Fibroblast of pulmonary artery (primary cell): ENCODE measurements around the gene TAS2R40.

Experiments
- DNase-seq: peaks from one replicate; pipeline ENCODE4 v3.0.0-alpha.2; 2010; ENCODE audit warnings: low read depth
- H3K4me3 ChIP-seq: replicated peaks from 2 replicates; pipeline ENCODE4 v1.5.1; 2011; ENCODE audit warnings: low read depth, mild to moderate bottlenecking, control low read depth, low read length, moderate library complexity
- TF ChIP-seq, protein P1 (sequence below): IDR thresholded peaks from 2 replicates; pipeline ENCODE4 v1.5.1; 2011; ENCODE audit warnings: mild to moderate bottlenecking, control low read depth, low read length, inconsistent platforms; ENCODE audit errors: missing control alignments

Gene TAS2R40

DNA sequence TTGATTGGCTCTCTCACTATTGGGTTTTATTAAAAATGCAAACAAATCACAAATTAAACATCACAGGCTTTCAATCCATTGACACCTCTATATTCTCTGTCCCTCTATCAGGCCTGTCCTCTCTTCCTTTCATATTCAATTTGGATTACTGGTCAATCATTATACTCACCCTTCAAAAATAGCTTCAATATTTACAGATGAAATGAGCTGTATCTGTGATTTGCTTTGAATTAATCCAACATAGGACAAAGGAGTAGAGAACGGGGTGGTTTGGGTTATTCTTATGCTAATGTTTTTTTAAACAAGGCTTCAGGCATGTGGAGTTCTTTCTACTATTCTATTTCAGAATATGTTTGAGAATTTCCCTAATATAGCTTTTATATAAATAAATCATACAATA, 36.3 kb upstream of the TAS2R40 start:
- no peak overlapping the region for H3K4me3 ChIP-seq
- TF ChIP-seq, protein P1, sequence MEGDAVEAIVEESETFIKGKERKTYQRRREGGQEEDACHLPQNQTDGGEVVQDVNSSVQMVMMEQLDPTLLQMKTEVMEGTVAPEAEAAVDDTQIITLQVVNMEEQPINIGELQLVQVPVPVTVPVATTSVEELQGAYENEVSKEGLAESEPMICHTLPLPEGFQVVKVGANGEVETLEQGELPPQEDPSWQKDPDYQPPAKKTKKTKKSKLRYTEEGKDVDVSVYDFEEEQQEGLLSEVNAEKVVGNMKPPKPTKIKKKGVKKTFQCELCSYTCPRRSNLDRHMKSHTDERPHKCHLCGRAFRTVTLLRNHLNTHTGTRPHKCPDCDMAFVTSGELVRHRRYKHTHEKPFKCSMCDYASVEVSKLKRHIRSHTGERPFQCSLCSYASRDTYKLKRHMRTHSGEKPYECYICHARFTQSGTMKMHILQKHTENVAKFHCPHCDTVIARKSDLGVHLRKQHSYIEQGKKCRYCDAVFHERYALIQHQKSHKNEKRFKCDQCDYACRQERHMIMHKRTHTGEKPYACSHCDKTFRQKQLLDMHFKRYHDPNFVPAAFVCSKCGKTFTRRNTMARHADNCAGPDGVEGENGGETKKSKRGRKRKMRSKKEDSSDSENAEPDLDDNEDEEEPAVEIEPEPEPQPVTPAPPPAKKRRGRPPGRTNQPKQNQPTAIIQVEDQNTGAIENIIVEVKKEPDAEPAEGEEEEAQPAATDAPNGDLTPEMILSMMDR = no peak
- no peak for DNase-seq

DNA sequence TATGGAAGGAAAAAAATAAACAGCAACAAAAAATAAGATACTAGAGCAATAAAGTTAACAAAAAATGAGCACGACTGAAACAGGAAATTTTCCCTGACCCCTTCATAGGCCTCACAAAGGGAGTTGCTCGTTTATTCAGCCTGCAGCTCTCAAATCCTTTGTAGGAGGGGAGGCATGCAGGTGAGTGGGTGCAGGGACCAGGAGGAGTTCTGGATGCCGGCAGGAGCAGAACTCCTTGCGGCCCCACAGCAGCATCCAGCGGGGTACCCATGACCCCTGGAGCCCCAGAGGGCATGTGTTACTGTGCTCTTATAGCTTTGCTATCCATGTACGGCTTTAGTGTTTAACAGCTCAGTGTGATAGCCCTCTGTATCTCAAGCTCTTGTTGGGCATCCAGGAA, 32.8 kb upstream of the TAS2R40 start:
- no peak overlapping the region for H3K4me3 ChIP-seq
- DNase-seq = no peak
- TF ChIP-seq, protein P1 = no peak

DNA sequence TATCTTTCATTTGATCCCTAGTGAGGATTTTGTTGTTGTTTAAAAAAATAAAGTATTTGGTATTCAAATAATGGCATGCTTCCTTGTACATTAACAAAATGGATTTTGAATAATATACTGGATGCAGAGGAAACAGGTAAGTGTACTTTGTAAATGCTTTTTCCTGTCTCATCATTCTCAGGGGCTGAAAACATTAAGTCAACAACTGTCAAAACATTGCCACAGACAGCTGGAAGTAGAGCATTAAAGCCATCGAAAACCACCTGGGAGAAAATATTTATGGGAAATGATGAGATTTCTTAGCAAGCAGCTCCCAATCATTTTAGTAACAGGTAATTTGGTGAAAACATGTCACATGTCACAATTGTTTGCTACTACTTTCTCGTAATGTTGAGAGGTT, 28.0 kb upstream of the TAS2R40 start:
- DNase-seq = no peak
- no peak overlapping the region for H3K4me3 ChIP-seq
- TF ChIP-seq, protein P1 = no peak

DNA sequence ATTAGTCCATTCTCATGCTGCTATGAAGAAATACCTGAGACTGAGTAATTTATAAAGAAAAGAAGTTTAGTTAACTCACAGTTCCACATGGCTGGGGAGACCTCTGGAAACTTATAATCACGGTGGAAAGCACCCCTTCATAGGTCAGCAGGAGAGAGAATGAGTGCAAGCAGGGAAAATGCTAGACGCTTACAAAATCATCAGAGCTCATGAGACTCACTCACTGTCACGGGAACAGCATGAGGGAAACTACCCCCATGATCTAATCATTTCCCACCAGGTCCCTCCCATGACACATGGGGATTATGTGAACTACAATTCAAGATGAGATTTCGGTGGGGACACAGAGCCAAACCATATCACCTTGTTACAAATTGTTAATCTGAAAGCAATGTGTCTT, 22.8 kb upstream of the TAS2R40 start:
- H3K4me3 ChIP-seq = no peak overlapping the region
- DNase-seq = no peak
- TF ChIP-seq, protein P1 = no peak

DNA sequence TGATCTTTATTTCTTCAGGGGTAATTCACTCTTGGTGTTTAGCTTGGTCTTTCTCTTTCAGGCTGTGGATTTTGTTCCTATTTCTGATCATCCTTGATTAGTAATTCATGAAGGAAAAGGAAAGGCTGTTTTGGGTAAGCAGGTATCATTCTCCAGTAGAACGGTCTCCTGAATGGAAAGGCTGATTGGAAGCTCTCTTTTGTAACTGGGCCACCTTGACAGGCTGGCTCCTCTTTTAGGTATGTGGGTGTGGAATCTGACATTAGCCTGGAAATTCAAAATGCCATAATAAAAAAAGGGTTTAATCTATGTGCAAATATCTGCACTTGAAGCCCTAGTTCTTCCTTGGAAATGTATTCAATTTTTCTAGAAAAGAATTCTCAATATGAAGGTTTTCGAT, 19.7 kb upstream of the TAS2R40 start:
- TF ChIP-seq, protein P1 = no peak
- DNase-seq = no peak
- no peak overlapping the region for H3K4me3 ChIP-seq

DNA sequence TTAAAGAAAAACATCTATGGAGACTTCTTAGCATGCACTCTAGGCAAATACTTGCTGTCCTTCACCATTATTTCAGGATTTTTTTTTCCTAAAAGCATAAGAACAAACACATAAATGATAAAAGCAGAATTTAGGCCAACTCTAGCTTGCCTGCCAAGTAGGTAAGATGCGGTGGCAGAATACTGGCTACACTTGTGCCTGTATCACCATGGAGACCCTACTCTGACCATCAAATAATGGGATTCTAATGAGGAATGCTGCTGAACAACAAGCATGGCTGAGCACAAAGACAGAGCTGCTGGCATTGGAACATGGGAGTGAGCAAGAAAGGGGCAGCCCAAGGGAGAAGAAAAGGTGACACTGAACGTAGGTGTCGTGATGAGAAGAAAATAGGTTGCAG, 18.5 kb upstream of the TAS2R40 start:
- H3K4me3 ChIP-seq = no peak overlapping the region
- TF ChIP-seq, protein P1 = no peak
- DNase-seq = no peak

DNA sequence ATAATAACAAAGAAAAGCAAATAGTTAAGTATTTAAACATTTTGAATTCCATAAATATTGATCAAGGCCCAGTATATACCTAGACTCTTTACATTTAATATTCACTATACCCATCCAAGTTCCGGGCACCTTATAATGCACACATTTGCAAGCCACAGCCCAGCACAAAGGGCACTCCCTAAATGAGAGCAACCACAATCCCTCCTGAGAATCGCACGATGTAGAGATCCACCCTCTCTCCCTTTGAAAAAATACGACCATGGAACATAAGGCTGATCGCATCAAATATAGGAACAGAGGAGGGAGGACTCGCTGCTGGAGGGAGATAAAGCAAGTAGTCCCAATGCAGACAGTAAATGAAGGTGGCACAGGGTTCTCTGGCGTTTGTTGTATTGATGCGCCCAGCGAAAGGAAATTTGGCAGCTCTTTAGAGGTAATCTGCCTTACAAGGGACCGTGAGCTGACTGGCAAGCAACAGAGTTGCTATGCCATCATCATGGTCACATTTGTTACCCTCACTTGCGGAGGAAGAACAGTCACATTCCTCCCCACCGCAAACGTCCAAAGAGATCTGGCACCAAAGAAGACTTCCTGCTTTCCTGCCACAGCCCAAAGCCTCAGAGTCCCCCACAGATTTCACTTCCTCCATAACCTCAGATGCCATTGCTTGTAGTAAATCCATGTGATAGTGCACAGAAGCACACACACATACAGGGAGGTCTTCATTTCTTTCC, 16.1 kb upstream of the TAS2R40 start:
- peak; percentile 4 for DNase-seq
- H3K4me3 ChIP-seq = no peak overlapping the region
- TF ChIP-seq, protein P1 = no peak
